NCI-H524 treated with DMSO at 0.1 percent for 48 hours (cell line): Measurements from ENCODE around the gene AGBL5.
"Not testable (repeated sequence)": the region's sequence is repeated elsewhere in the genome, so short reads cannot be mapped to it uniquely, and the experiment has no call there.

Source experiments
- DNase-seq: peaks from one replicate; lab custom pipeline; 2025; lab: John Stamatoyannopoulos, UW

AGBL5 gene

DNA sequence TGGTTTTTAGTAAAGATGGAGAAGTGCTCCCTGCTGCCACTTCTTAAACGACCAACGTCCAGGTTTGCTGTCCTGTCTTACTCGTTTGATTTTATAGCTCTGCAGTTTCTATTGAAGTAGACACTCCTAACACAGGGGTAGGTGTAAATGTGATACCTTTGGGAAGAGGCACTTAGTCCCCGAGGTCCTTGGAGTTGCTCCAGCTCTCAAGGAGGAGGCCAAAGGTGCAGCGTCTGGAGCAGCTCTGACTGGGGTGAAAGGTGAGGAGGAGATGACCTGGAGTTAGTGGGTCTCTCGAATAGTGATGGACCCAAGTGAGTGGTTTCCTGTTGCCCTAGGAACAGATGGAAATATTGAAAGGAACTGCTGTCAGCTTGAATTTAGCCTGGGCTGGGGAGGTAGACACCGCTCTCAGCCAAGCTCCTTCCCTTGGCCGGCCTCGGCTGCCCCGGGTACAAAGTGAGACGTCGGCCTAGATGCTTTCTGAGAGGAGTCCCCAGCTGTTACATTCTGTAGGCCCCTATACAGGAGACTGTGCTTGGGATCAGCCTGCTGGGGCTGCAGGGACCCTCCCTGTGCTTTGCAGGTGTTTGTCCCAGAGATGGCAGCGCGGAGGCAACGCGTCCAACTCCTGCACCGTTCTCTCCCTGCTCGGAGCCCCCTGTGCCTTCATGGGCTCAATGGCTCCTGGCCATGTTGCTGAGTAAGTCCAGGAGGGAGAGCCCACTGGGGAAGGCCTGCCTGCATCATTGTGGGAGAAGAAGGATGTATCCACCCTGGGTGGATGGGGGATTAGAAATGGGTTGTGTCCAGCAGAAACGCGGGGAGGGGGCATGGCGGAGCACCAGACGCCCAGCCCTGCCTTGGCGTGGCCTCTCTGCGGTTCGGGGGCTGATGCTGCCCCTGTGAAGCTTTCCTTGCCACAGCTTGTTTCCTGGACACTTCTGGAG is 40.6 kb downstream of the AGBL5 start:
- no peak for DNase-seq

DNA sequence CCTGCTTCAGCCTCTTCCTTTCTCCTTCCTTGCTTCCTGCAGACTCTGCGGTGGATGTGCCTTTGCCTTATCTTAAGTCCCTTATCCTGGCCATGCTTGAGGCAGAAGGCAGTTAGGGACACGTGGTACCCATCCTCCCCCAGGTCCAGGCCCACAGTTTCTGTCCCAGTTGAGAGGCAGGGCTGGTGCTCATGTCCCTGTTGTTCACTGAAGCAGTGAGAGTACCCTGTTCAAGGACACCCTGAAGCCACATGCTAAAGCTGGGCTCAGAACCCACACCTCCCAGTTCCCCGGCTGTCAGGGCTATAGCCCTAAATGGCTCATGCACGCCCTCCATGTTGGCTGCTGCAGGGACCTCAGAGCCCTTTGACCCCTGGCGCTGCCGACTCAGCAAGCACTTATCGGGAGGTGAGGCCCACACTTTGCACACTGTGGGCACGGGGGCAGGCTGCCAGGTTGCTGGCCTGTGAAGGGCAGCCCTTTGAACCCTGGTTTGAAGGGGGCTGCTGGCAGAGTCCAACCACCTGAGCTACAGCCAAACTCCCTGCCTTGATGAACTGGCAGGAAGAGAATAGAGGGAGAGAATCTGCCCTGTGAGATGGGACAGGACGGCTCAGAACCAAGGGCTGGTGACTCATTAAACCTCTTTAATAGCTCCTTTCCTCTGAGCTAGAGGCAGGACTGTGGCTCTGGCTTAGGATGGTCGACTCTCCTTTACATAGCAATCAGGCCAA is 41.4 kb downstream of the AGBL5 start:
- no peak for DNase-seq

DNA sequence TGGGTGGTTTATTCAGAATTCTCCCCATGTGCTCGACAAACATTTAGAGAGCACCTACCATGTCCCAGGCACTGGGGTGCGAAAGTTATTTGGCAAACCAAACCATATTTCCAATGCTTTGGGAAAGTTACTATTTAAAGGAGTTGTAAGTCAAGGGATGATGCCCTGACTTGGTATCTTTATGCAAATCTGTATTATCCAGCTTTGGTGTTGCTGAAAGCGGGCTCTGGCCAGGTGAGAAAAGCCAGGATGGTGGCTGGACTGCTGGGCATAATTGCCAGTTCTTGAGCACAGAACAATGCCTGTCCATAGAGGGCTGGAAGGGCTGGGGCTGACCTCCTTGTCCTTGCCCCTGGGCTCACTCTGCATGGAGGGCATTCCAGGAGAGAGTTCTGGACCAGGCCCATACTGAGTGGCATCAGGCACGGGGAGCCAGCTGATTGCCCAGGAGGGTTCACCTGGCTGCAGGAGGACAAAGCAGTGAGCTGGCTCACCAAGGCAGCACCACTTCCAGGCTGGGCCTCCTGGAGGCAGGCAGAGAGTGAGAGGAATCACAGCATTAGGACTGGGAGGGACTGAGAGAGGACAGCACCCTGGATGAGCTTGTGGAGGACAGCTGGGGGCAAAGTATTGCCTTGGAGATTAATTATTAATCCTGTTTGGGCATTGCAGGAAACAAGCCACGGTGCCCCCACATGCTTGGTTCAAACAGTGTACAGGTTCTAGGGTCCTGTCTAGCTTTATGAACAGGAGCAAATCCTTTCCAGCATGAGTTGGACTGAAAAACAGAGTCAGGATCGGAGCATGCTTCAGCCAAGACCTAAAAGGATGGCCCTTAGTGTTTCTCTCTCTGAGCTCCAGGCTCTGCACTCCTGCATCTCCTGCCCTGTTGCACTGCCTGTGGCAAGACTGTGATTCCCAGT is 42.2 kb downstream of the AGBL5 start:
- DNase-seq = no peak

DNA sequence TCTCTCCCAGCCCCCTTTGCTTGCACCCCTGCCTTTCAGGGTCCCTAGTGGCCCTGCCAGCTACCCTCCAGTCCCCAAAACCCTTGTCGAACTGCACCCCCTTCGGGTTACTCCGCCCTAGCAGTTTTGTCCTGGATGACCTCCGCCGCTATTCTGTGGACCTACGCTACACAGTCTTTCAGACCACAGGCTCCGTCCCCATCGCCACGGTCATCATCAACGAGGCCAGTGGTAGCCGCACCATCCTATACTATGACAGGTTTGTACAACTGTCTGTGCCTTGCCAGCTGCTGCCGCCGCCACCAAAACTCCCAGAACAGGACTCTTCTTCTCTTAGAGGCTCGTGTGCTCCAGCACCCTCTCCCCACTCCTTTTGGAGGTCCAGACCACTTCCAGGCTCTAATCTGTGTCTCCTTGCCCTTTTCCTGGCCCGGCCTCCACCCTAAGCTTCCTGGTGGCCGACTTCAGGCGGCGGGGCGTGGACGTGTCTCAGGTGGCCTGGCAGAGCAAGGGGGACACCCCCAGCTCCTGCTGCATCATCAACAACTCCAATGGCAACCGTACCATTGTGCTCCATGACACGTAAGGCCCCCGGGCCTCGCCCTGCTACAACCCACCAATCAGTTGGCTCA is 43.0 kb downstream of the AGBL5 start:
- DNase-seq = no peak

GRCh38 chr2:27095427-27095744 is 43.9 kb downstream of the AGBL5 start:
- DNase-seq = no peak

- peak; percentile 38 for DNase-seq
Measured at GRCh38 chr2:27095745-27096651, 44.5 kb downstream of the AGBL5 start.

- DNase-seq = no peak
Measured at GRCh38 chr2:27096748-27097297, 45.4 kb downstream of the AGBL5 start.

- no peak for DNase-seq
Measured at GRCh38 chr2:27097341-27097740, 45.9 kb downstream of the AGBL5 start.

DNA sequence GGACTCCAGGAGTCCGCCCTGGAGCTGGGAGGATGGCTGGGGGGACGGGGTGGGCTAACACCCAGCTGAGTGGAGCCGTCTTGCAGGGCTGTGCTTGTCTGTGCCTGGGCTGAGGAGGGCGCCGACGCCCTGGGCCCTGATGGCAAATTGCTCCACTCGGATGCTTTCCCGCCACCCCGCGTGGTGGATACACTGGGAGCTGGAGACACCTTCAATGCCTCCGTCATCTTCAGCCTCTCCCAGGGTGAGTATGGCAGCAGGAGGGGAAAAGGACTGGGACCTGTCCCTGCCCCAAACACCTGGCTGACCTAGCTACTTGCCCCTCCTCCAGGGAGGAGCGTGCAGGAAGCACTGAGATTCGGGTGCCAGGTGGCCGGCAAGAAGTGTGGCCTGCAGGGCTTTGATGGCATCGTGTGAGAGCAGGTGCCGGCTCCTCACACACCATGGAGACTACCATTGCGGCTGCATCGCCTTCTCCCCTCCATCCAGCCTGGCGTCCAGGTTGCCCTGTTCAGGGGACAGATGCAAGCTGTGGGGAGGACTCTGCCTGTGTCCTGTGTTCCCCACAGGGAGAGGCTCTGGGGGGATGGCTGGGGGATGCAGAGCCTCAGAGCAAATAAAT is 48.0 kb downstream of the AGBL5 start:
- DNase-seq = no peak

- DNase-seq = no peak
Measured at GRCh38 chr2:27100036-27100435, 48.6 kb downstream of the AGBL5 start.

GRCh38 chr2:27102329-27102728 is 50.9 kb downstream of the AGBL5 start:
- no peak for DNase-seq

DNA sequence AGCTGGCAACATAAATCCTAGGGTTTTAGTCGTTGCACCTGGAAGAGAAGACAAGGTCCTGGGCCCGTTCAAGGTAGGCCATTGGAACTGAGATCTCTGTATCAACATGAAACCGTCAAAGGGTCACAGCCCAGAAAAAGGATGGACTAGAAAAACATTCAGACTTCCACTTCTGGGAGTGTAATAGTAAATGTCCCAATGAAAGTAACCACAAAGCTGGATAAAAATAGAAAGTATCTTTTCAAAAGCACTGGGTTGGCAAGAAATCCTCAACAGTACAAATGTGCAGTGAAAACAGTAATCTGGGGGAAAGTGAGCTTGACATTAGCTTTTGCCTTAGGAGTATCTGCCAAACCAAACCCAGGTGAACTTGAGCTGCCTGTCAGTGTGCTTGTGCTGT is 54.5 kb downstream of the AGBL5 start:
- no peak for DNase-seq

- no peak for DNase-seq
Measured at GRCh38 chr2:27108221-27108620, 56.8 kb downstream of the AGBL5 start.

- DNase-seq = no peak
Measured at GRCh38 chr2:27109083-27109482, 57.6 kb downstream of the AGBL5 start.

- DNase-seq = not testable (repeated sequence)
Measured at GRCh38 chr2:27110603-27111352, 59.3 kb downstream of the AGBL5 start.

GRCh38 chr2:27111392-27112078 is 60.1 kb downstream of the AGBL5 start:
- not testable (repeated sequence) for DNase-seq

GRCh38 chr2:27115519-27115918 is 64.1 kb downstream of the AGBL5 start:
- no peak for DNase-seq

DNA sequence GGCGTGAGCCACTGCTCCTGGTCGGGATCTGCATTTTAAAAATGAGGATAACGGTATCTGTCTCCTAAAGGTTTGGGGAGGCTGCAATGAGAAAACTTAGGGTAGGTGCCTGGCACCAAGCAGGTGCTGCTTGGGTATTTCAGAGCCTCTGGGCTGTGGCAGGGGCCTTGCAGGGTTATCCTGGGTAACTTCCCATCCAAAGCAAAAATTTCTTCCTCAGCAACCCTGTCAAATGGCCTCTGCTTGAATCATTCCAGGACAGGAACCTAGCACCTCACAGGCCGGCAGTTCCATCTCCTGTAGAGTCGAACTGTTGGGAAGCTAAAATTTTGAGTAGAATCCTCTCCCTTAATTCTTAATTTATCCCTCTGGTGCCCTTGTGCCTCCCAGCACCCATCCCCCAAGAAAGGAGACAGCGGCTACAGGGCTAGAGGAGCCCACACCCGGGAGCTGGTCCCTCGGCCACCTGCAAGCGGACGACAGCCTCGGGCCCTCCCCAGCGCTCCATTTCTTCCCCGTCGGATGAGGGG is 66.6 kb downstream of the AGBL5 start:
- no peak for DNase-seq
